ENCODE measurements around the gene CBX2.

CBX2 gene

DNA sequence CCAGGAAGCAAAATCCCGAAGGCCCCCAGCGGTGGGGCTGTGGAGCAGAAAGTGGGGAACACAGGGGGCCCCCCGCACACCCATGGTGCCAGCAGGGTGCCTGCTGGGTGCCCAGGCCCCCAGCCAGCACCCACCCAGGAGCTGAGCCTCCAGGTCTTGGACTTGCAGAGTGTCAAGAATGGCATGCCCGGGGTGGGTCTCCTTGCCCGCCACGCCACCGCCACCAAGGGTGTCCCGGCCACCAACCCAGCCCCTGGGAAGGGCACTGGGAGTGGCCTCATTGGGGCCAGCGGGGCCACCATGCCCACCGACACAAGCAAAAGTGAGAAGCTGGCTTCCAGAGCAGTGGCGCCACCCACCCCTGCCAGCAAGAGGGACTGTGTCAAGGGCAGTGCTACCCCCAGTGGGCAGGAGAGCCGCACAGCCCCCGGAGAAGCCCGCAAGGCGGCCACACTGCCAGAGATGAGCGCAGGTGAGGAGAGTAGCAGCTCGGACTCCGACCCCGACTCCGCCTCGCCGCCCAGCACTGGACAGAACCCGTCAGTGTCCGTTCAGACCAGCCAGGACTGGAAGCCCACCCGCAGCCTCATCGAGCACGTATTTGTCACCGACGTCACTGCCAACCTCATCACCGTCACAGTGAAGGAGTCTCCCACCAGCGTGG is 6.5 kb downstream of the CBX2 start:
- Mint-ChIP-seq H3K27me3 (peaks cover 75 to 92% of the 10 kb centered on the region in 2 donors), H3K27ac (no peak overlapping the region), H3K4me3 (no peak overlapping the region)

DNA sequence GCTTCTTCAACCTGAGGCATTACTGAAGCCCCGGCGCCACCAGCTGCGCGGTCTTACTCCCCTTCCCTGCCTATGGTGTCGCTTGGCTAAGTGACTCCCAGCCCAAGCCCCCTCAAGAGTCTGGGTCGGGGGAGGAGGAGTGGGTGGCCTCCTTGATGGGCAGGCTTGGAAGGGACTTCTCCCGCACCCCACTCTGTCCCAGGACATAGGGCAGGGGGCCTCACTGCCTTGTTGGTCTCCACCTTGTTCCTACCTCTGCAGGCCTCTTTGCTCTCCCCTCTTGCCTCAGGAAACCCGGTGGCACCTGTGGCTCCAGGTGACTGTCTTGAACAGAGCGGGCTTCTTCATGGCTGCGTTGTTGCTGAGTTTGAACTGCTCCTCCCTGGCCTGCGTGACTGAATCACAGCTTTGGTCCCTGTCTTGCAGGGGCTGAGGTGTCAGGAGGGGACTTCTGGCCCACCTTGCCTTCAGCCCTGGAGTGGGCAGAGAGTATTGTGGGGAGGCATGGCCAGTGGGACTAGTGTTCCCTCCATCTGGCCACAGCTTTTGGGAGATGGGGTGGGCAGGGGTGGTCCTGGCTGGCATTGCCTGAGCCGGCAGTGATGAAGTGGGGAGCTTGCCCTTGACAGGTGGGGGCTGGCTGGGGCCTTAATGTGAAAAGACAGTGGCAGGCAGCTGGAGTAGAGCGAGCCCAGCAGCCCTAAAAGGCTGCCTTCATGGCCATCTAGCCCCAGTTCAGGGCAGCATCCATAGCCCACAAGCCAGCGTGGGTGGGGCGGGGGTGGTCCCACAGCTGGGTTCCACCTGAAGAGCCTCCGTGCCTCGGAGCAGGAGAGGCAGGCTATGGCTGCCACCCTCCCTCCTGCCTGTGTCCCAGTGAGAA is 7.3 kb downstream of the CBX2 start:
- Mint-ChIP-seq H3K36me3 (no peaks in the 10 kb centered on the region), H3K9me3 (no peaks in the 10 kb centered on the region), H3K4me3 (no peak overlapping the region), H3K4me1 (peaks cover 13 to 23% of the 10 kb centered on the region in 2 donors), H3K27me3 (peaks cover 70 to 90% of the 10 kb centered on the region in 2 donors), H3K27ac (no peak overlapping the region)
- DNase-seq (no peak), ATAC-seq (replicated peaks) (no peak)

More for the DNA sequence above, 6.5 kb downstream of the CBX2 start:
- Mint-ChIP-seq H3K4me1 (peaks cover 13 to 25% of the 10 kb centered on the region in 2 donors), H3K36me3 (no peaks in the 10 kb centered on the region), H3K9me3 (no peaks in the 10 kb centered on the region)
- ATAC-seq (replicated peaks), result no peak
- no peak for DNase-seq

DNA sequence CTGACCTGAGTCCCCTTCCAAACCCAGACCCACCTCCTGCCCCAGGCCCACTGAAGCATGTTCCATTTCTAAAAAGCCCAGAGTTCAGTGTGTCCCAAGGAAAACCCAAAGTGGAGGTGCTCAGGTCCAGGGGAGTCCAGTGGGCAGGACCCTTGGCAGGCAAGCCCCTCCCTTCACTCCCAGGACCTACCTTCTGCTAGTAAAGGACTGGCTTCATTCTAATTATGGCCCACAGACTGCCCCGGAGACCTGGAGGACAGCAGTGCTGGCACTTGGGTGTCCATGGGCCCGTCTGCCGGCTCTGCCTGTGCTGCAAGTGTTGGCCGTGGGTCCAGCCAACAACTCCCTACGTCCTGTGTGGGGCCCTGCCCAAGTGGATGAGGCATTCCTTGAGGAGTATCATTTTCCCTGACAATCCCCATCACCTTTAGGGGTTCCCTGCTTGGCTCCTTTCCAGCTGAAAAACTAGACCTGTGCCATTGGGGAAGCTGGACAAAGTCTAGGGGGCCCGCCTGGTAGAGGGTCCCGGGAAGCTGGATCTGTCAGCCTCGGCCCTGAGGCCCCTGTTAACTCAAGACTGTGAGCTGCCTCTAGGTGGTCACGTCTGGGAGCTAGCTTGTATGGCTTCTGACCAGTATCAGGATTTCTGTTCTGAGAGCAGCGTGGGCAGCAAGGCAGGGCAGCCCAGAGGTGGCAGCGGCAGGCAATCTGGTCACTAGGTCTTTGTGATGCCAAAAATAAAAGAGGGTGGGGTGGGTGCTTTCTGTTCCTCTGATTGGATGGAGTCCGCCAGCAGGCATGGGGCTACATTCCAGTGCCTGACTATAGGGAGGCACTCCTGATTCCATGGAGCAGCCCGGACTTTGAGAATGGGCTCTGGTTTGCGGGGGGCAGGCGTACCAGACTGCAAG is 8.2 kb downstream of the CBX2 start:
- no peaks in the 10 kb centered on the region for H3K9me3 Mint-ChIP-seq
- H3K27me3 Mint-ChIP-seq, result peaks cover 70 to 90% of the 10 kb centered on the region in 2 donors
- peaks cover 11 to 29% of the 10 kb centered on the region in 2 donors for H3K4me1 Mint-ChIP-seq
- H3K4me3 Mint-ChIP-seq, result no peak overlapping the region
- peak overlapping the region; percentile 43 for H3K27ac Mint-ChIP-seq
- ATAC-seq (replicated peaks) (no peak), DNase-seq (no peak)
- H3K36me3 Mint-ChIP-seq, result no peaks in the 10 kb centered on the region

DNA sequence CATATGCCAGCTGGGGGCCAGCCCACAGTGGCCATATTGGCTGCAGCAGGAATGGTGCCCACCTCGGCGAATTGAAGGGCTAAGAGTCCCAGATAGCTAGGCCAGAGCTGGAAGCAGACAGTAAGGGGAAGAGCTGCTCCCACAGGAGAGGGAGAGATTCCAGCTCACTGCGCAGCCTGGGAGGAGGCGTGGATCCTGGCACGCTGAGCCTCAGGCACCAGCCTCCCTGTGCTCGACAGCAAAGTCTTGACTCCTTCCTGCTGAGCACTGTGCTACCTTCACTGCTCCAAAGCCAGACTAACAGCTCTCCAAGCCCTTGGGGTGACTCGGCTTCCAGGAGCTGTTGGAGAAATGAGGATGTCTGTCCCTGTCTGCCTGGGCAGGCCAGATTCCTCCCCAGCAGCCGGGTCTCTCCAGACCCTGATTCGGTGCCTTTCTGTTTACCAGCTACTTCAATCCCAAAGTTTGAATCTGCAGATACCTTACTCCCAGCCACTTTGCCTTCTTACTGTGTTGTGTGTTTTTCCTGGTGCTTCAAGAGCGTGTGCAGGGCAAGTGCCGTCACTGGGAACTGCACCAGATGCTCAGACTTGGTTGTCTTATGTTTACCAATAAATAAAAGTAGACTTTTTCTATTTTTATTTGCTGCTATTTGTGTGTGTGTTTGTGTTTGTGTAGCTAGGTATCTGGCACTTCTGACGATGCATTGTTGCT is 9.1 kb downstream of the CBX2 start:
- no peak for ATAC-seq (replicated peaks)
- H3K4me3 Mint-ChIP-seq, result no peak overlapping the region
- H3K36me3 Mint-ChIP-seq, result no peaks in the 10 kb centered on the region
- no peak for DNase-seq
- H3K27me3 Mint-ChIP-seq, result peaks cover 62 to 87% of the 10 kb centered on the region in 2 donors
- no peaks in the 10 kb centered on the region for H3K9me3 Mint-ChIP-seq
- H3K4me1 Mint-ChIP-seq, result peaks cover 6 to 20% of the 10 kb centered on the region in 2 donors
- H3K27ac Mint-ChIP-seq, result no peak overlapping the region

DNA sequence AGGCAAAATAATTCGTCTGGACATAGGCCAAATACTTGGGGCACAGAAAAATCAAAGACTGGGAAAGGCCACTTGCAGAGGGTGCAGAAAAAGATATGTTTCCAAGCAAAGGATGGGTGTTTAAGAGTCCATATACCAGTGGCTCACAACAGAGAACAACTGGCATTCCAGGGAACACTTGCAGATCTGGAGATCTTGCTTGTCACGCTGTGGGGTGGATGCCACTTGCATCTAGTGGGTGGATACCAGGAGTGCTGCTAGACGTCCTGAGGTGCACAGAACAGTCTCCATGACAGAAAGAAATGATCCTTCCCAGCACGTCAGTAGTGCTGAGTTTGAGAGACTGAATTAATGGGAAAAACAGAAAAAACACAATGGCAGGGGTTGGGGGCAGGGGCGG is 10.5 kb downstream of the CBX2 start:
- peaks cover 54 to 79% of the 10 kb centered on the region in 2 donors for H3K27me3 Mint-ChIP-seq
- no peaks in the 10 kb centered on the region for H3K9me3 Mint-ChIP-seq
- H3K4me1 Mint-ChIP-seq, result peaks cover 4 to 19% of the 10 kb centered on the region in 2 donors
- DNase-seq, result no peak
- H3K36me3 Mint-ChIP-seq, result no peaks in the 10 kb centered on the region
- ATAC-seq (replicated peaks), result no peak
- H3K27ac Mint-ChIP-seq, result no peak overlapping the region
- peak overlapping the region in 1 of 2 donors; percentile 10 for H3K4me3 Mint-ChIP-seq

DNA sequence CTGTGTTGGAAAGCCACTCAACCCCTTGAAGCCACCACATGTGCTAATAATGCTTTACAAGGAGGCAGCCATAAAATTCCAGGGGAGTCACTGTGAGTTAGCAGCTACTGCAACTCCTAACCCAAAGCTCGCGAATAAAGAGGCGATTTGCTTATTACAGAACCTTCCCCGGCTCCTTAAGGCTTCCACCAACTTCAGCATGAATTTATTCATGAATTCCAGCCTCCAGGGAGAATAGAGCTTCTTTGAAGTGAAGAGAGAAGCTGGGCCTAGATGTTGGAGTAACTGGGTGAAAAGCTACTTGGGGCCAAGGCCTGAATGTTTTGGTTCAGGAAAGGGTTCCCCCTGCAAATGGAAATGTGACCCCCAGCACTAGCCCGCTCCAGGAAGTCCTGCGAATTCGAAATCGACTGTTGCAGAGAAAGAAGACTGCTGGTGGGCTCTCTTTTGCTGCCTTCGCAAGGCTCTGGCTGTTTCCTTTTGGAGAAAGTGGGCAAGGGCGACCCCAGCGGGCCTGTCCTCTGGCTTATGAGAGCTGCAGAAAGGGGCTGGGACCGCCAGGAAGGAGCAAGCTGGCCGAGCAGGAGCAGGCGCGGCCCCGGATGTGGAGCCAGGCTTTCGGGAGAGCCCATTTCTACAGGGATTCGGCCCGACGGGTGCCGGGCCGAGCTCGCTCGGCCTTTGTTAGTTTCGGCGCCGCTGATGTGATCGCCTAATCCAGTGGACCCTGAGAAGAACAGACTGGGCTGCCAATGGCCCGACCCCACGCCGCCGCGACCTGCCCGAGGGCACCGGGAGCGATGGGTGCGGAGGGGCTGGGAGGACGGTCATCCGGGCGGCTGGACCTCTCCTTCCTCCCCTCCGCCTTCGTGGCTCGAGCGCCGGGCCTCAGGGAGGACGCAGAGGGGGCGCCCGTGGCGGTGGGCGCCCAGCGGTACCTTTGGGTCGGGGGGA is 11.3 kb downstream of the CBX2 start:
- ATAC-seq (replicated peaks), result no peak
- peaks cover 3% of the 10 kb centered on the region in 2 donors for H3K36me3 Mint-ChIP-seq
- H3K4me3 Mint-ChIP-seq, result peak overlapping the region; percentile 50 to 52
- peaks cover 4 to 19% of the 10 kb centered on the region in 2 donors for H3K4me1 Mint-ChIP-seq
- H3K27me3 Mint-ChIP-seq, result peaks cover 58 to 71% of the 10 kb centered on the region in 2 donors
- H3K27ac Mint-ChIP-seq, result peak overlapping the region; percentile 25
- DNase-seq, result no peak
- no peaks in the 10 kb centered on the region for H3K9me3 Mint-ChIP-seq

DNA sequence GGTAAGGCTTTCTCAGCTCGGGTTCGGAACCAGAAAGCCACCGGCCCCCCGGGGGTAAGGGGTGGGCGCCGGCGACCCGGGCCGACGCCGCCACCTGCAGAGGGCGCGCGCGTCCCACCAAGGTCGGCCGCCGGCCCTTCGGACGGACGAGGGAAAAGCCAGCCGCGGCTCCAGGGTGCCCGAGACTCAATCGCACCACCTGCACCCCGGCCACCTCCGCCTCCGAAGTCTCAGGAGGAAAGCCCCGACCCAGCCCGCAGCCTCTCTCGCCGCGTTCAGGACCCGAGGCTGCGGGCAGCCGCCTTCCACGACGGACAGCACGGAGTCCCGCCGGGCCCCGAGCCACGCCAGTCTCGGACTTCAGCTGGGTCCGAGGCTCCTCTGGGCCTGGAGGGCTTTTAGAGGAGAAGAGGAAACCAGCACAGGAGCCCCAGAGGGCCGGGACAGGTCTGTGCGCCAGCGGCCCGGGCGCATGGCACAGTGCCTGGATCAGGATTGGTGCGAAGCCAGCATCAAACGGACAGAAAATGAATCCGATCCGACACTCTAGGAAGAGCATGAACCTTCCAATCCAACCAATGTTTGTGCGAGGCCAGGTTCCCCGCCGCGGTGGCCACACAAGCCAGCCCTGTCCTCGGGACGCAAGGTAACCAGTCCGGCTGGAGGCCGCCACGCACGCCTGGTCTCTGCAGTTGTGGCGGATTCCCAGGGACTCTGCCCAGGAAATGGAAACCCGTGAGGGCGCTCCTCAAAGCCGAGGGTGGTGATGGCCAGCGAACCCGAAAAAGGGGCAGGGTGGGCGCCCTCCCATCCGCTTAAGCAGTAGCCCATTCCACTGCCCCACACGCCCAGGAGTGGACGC is 12.2 kb downstream of the CBX2 start:
- peaks cover 54 to 68% of the 10 kb centered on the region in 2 donors for H3K27me3 Mint-ChIP-seq
- H3K4me1 Mint-ChIP-seq, result peaks cover 4 to 19% of the 10 kb centered on the region in 2 donors
- no peaks in the 10 kb centered on the region for H3K9me3 Mint-ChIP-seq
- DNase-seq, result no peak
- peaks cover 3% of the 10 kb centered on the region in 2 donors for H3K36me3 Mint-ChIP-seq
- peak overlapping the region in 1 of 2 donors; percentile 25 for H3K4me3 Mint-ChIP-seq
- ATAC-seq (replicated peaks), result no peak
- peak overlapping the region; percentile 79 for H3K27ac Mint-ChIP-seq

DNA sequence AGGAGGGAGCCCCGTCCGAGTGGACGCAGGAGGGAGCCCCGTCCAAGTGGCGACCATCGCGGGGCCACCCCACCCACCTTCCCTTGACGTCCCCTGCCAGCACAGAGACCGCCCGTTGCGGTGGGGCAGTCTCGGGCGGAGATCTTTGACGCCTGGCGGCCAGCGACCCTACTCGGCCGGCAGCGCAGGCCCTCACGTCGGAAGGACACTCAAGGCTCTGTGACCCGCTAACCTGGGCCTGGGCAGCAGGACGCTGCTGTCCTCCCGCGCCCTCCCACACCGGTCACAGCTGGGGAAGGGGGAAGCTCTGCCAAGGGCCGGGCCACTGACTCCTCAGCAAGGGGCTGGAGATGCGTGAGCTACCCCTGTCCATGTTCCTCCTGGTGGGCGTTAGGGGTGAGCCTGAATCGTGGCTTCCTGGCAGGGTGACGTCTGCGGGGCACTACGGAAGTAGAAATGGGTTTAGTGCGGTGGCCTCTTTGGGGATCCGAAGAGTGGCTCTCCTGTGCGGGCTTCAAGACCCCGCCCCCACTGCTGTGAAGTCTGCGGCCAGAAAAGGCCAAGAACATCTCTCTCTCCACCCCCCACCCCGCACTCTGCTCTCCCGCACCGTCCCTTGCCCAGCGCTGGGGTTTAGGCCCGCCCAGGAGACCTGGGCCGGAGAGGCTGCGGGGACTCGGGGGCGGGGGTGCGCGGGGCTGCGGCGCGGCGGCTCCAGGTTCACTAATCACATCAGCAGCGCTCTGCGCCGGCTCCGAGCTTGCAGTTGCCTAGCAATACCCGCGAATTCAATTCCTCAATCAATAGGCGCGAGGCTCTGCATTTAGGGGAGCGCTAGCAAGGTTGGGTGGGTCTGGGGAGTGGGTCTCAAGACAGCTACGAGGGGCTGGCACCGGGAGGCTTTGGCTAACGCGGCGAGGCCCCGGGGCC is 13.1 kb downstream of the CBX2 start:
- DNase-seq (no peak), ATAC-seq (replicated peaks) (no peak)
- H3K4me3 Mint-ChIP-seq, result peak overlapping the region in 1 of 2 donors; percentile 16
- no peaks in the 10 kb centered on the region for H3K9me3 Mint-ChIP-seq
- H3K4me1 Mint-ChIP-seq, result peaks cover 6 to 24% of the 10 kb centered on the region in 2 donors
- H3K27me3 Mint-ChIP-seq, result peaks cover 51 to 59% of the 10 kb centered on the region in 2 donors
- H3K36me3 Mint-ChIP-seq, result peaks cover 3% of the 10 kb centered on the region in 2 donors
- H3K27ac Mint-ChIP-seq, result peak overlapping the region; percentile 69

DNA sequence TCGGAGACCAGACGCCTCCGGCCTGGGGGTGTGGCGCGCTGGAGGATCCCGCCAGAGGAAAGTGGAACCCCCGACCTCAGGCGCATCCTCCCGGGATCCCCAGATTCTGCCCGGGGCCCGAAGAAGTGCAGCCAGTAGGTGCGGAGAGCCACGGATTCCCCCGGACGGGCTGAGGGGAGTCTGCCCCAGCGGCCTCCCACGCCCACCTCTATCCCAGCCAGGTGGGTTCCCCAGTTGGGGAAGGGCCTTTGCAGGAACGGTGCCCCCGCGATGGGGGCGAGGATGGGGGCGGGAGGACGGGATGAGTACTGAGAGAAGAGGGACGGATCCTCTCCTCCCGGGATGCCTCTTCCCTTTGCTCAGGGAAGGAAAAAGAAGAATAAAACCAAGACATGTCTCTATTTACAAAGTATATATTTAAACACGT is 13.8 kb downstream of the CBX2 start:
- Mint-ChIP-seq H3K36me3 (peaks cover 3% of the 10 kb centered on the region in 2 donors), H3K9me3 (no peaks in the 10 kb centered on the region), H3K4me3 (no peak overlapping the region), H3K4me1 (peaks cover 11 to 29% of the 10 kb centered on the region in 2 donors), H3K27me3 (peaks cover 44 to 52% of the 10 kb centered on the region in 2 donors), H3K27ac (no peak overlapping the region)
- DNase-seq, result no peak
- ATAC-seq (replicated peaks), result no peak

DNA sequence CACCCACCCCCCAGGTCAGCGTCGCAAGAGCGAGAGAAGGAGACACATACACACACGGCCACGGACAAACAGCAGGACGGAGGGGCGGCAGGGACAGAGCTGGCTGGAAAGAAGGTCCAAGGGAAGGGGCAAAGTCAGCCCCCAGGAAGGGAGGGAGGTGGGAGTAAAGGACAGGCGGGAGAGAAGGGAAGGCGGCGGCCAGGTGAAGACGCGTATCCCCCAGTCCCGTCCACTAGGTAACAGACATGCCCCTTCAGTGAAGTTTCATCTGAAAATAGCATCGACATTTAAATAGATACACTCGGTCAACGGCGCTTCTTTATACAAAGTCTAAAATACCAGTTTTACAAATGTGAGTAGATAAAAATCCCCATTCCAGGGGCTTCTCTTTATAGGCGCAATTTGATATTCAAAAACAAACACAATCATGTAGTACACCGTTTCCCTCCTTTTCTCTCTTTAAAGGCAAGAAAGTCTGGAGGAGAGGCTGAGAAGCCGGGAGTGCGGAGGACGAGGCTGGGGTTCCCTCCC is 14.5 kb downstream of the CBX2 start:
- peaks cover 3 to 5% of the 10 kb centered on the region in 2 donors for H3K36me3 Mint-ChIP-seq
- no peak for DNase-seq

More for the DNA sequence above, 14.5 kb downstream of the CBX2 start:
- Mint-ChIP-seq H3K27me3 (peaks cover 38 to 45% of the 10 kb centered on the region in 2 donors), H3K4me1 (peaks cover 13 to 29% of the 10 kb centered on the region in 2 donors), H3K4me3 (no peak overlapping the region), H3K9me3 (no peaks in the 10 kb centered on the region), H3K27ac (no peak overlapping the region)
- ATAC-seq (replicated peaks), result no peak
